Measurements from ENCODE around the gene ZMYND11.
A peak's percentile ranks its signal among the peaks of the same experiment; 100 is the strongest.

- TF ChIP-seq POLR2A (IDR thresholded peaks at IDR 0.05): no peak
- peak in 2 of 3 donors; percentile 10 to 67 for TF ChIP-seq POLR2AphosphoS5 (IDR thresholded peaks at IDR 0.05)
Observed at GRCh38 chr10:88253-88652, 47.0 kb upstream of the ZMYND11 start.

Data from stomach (tissue), 4 donors.